HG03378 (cell line): ENCODE data around the gene CACNG1.
"Not testable (repeated sequence)": the region's sequence is repeated elsewhere in the genome, so short reads cannot be mapped to it uniquely, and the experiment has no call there.

Experiments
- ATAC-seq: cut with Tn5 transposase; IDR thresholded peaks from one replicate; pipeline ENCODE4 v1.9.1; 2021; ENCODE audit warnings: mild to moderate bottlenecking, moderate library complexity; ENCODE audit not compliant: unreplicated experiment

CACNG1 gene

DNA sequence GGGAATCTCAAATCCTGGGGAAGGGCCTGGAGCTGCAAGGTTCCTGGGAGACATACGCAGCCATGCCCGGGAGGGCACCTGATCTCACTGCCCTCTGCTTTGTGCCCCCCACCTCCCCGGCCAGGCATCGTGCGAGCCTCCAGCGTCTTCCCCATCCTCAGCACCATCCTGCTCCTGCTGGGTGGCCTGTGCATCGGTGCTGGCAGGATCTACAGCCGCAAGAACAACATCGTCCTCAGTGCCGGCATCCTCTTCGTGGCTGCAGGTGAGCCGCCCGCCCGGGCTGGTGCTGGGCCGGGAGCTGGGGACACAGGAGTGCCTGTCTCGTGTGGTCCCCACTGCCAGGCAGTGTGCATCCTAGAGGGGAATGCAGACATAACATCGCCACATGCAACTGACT, 19.6 kb upstream of the CACNG1 start:
- ATAC-seq: no peak

DNA sequence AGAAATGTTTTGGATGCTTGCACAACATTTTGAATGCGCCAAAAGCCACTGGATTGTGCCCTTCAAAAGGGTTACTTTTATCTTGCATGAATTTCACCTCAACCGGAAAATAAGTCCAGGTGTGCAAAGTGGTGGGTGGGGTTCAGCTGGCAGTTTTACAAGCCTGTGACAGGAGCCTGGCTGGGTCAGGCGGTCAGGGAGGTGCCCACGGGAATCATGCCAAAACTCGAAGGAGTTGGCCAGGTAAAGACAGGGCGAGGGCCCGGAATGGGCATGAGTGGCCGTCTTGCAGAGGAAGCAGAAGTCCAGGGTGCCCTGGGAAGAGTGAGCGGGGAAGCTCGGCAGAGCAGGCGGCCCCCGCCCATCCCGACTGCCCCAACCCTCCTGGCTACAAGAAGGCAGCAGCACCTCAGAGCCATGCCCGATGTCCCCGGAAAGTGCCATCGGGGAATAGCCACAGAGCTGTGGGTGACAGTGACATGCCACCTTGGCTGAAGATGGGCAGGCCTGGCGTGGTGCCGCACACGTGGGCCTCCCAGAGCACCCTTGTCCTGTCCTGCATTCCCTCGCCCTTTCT, 19.1 kb upstream of the CACNG1 start:
- ATAC-seq: no peak

DNA sequence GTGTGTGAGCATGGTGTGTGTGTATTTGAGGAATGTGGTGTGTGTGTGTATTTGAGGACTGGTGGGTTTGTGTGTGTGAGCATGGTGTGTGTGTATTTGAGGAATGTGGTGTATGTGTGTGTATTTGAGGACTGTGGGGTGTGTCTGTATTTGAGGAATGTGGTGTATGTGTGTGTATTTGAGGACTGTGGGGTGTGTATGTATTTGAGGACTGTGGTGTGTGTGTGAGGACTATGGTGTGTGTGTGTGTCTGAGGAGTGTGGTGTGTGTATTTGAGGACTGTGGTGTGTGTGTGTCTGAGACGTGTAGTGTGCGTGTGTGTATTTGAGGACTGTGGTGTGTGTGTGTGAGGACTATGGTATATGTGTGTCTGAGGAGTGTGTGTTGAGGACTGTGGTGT, 18.0 kb upstream of the CACNG1 start:
- ATAC-seq: no peak

DNA sequence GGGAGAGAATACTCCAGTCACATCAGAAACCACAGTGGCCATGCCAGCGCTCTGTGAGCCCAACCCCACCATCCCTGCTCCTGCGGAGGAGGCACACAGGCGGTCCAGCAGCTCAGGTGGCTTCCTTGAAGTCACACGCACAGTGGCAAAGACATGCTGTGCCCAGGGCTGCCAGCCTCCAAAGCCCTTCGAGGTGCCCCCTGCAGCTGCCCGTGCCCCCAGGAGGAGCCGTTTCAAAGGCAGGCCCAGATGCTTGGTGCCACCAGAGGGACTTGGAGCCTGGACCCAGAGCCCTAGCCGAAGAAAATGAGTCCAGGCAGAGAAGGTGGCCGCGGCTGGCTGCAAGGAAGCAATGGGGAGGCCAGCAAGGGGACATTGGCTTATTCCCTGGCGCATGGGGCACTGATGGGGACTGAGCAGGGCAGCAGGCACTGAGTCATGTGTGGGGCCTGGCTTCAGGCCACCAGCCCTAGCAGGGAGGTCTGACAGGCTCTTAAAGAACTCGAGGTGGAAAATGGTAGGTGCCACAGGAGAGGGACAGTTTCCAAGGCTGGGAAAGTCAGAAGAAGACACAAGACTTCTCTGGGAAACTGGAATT, 17.2 kb upstream of the CACNG1 start:
- no peak for ATAC-seq

DNA sequence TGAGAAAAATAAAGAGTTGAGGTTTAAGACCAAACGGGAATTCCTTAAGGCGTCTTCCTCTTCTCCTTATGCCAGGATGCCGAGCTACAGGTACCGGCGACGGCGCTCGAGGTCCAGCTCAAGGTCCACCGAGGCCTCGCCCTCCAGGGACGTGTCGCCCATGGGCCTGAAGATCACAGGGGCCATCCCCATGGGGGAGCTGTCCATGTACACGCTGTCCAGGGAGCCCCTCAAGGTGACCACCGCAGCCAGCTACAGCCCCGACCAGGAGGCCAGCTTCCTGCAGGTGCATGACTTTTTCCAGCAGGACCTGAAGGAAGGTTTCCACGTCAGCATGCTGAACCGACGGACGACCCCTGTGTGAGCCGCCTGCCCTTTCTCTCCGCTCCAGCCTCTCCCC, 13.7 kb upstream of the CACNG1 start:
- ATAC-seq: no peak

DNA sequence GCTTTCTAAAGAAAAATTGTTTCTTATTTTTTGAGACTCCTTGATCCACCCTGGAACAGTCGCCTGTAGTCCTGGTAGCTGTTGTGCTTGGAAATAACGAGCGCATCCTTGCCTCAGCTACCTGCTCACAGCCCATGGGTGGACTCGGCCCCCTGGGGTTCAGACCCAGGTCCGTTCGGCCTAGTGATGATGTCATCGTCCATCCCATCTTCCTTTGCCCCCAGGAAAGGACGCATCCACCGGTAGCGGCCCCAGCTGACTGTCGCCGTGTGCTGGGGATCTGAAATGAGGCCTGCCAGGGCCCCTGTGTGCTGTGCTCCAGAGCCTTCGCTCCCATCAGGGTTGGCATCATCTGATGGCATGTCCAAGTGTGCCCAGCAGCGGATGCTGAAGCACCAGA, 12.0 kb upstream of the CACNG1 start:
- ATAC-seq: no peak

DNA sequence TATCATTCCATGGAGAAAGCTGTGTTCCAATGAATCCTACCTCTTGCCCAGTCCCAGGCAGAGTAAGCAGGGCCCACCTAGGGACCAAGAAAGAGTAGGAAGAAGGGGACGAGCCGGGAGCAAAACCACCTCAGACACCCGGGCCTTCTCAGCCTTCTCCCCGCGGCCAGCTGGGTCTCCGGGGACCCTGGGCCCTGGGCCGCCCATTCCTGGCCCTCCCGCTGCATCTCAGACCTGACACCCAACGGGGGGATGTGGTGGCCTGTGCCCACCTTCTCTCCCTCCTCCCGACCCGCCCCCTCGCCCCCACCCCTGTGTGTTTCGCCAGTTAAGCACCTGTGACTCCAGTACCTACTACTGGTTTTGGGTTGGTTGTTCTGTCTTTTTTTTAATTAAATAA, 11.4 kb upstream of the CACNG1 start:
- no peak for ATAC-seq

DNA sequence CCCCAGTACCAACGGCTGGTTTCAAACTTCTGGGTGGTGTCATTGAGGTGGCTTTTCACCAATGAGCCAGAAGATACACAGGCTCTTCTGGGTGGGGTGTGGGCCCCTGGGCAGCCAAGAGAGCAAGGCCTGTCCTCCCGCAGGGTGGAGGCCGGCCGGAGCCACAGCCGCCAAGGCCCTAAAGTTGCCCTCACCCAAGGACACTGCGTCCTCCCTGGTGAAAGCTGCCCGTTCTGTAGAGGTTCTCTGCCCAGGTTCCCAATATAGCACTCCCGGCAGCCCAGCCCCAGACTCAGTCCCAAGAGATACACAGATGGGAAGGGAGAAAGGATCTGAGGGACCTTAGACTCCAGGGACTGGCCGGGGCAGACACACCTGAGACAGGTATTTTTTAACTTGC, 10.7 kb upstream of the CACNG1 start:
- no peak for ATAC-seq

DNA sequence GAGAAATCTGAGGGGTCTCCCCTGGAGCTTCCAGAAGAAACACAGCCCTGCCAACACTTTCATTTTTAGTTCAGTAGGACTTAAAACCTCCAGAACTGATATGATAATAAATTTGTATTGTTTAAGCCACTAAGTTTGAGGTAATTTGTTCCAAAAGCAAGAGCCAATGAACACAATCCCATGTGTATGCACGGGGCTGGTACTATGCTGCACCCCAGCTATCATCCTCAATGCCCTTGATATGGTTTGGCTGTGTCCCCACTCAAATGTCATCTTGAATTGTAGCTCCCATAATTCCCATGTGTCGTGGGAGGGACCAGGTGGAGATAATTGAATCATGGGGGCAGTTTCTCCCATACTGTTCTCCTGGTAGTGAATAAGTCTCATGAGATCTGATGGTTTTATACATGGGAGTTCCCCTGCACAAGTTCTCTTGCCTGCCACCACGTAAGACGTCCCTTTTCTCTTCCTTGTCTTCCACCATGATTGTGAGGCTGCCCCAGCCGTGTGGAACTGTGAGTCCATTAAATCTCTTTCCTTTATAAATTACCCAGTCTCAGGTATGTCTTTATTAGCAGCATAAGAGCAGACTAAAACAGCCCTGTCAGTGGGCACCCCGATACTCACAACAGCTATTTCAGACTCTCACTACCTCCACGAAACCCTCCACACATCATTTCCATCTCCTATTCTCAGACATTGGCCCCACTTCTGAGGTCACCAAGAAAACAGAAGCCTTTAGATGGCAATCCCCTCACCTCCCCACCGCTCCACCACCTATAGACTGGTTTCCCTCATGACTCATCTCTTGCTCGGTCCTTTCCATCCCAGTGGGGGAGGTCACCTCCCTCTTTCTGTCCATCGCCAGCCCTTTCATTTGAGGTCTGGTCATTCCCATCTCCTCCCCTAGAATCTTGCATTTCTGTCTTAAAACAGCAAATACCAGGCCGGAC, 8.9 kb upstream of the CACNG1 start:
- ATAC-seq: peak; percentile 68

DNA sequence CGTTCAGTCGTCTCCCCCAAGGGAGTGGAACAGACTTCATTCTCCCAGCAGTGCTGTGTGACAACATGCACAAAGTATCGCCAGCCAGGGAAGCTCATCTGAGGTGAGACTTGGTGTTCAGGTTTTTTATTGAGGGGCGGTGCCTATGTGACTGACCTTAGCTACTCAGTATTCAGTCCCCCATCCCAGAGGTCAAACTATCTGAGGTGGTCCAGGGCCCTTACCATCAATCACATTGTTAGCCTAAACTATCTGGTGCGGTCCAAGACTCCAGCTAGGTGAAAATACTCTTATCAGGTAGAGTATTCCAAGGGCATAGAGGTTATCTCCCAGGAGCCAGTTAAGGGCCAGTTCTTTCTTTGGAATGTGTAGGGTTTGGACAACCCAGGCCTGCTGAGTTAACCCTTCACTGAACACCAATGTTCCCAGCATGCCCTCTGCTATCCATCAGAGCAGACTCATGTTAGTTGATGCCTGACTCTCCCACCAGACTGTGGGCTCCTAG, 5.4 kb upstream of the CACNG1 start:
- ATAC-seq: no peak

DNA sequence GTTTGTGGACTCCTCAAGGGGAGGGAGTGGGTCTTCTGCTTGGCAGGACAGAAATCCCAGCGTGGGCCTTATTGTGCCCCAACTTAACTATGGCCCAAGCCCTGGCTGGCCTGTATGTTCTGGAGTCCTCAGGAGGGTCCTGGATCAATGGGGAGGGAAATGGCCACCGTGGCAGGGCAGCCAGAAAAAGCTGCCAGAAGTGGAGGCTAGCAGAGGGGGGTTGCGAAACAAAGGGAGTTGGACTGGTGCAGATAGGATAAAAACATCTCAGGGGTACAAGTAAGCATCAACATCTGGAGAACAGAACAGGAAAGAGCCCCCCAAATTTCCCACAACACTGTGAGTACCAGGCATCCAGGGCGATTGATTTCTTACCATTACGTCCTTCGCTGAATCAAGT, 3.7 kb upstream of the CACNG1 start:
- no peak for ATAC-seq

DNA sequence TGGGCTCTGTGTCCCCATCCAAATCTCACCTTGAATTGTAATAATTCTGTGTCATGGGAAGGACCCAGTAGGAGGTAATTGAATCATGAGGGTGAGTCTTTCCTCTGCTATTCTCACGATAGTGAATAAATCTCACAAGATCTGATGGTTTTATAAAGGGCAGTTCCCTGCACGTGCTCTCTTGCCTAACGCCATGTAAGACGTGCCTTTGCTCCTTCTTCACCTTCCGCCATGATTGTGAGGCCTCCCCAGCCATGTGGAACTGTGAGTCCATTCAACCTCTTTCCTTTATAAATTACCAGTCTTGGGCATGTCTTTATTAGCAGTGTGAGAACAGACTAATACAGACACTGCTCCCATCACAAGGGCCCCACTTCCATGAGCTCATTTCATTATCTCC, 3.2 kb upstream of the CACNG1 start:
- ATAC-seq: not testable (repeated sequence)

DNA sequence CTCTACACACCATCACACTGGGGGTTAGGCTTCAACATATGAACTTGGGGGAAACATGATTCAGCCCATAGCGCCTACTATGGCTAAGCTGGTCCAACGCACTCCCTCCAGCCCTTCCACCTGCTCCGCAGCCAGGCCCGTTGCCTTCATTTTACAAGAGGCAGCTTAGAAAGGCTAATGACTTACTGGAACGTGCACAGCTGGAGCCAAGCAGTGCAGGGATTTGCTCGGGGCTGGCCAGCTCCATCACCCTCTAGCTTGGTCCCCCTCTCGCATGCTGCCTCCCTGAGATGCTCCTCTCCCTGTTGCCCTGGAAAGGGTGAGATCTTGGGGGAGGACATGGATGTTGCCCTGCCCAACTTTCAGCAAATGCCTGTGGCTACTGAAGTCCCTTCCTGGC, 2.8 kb upstream of the CACNG1 start:
- ATAC-seq: no peak

DNA sequence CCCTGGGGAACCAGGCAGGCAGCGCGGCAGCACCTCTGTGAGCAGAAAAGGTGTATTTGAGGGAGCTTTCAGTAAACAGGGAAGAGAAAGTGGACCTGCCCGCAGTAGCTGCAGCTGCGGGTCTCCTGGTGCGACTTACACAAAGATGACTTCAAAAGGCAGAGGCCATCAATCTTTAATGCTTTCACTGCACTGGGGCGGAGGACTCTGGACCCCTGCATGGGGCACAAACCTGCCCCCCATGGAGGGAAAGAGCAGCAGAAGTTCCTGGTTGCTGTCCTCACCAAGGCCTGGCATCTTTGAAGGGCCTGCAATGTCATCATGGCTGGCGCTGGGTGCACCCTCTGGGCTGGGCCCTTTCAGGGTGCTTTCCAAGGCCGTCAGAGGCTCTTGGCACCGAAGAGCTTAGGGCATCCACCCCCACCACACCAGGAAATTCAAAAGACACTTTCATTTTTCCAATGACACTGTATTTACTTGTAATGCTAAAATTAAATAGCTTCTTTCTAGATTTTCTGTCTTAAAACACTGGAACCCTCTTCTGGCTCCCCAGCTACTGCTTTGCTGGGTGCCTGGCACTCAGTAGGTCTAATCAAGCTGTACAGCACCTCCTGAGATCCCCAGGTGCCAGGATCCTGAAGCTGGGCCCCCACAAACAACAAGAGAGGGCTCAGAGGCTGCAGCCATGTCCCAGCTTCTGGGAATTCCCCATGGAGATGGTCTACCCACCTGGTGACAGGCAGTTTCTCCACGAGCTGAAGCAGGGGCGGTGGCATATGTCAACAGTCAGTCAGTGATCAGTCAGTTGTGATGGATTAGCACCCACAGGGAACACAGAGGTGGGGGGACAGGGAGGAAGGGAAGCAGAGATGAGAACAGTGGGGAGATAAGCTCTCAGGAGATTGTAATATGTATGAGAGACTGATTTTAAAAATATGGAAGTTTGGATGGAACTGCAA, 2.1 kb upstream of the CACNG1 start:
- no peak for ATAC-seq

DNA sequence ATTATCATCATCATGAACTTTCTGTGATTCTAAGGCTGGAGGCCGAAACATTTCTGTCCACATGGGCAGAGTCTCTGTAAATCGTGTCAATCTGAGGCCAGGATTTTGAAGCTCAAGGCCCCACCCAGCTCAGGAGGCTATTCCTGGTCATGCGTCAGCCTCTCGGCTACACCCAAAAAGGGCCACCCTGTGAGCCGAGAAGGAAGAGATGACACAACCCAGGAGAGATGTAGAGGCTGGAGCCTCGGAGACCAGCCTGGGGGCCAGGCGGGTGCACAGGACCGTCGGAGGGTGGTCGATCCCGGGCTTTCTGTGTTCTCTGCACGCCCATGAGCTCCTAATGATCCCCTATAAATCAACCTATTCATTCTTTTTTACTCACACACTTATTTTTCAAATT, 1.1 kb upstream of the CACNG1 start:
- ATAC-seq: no peak

DNA sequence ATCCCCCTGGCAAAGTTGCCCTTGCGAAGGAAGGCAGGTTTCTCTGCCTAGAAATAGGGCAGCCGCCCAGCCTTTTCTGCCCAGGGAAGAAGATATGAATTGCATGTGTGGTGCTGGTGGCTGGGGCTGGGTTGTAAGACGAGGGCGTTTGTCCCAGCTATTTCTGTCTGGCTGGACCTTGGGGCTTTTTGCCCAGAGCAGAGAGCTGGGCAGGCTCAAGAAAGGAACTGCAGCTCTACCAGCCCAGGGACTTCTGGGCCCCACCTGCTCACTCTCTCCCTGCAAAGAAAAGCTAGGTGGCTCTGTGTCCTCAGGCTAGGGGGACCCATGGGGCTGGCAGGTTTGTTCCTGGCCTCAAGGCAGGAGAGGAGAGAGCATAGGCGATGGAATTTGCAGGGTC, 586 bp downstream of the CACNG1 start:
- no peak for ATAC-seq

DNA sequence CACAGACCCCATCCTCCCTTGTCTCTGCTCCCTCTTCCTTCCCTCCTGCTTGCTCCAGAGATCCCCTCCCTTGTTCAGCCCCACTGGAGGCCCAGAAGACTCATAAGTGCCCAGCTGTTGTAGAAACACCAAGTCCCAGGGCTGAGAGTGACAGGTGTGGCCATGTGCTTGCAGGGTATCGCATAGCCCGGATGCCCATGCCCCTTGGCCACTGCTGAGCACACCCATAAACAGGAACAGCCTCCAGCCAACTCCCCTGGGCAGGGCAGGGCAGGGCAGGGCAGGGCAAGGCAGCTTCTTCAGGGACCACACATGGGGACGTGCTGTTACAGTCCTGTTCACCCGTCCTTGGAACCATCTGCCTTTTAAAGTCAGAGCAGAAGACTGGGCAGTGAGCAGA, 2.0 kb downstream of the CACNG1 start:
- no peak for ATAC-seq

DNA sequence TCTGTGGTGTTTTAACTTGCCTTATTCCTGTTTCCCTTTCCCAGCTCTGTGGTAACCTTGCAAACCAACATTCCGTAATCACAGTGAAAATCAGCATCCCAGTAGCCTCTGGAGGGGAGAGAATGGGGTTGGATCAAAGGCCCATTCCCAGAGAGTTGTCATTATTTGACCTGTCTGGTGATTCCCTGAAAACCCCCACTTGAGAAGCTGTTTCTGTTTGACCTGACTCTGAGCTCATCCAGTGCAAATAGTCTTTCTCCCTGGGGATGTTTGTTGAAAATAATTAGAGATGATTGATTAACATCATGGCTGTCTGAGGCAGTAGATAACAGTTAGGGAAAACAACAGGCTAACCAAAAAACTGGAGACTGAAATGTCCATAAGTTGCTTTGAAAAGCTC, 3.0 kb downstream of the CACNG1 start:
- no peak for ATAC-seq

DNA sequence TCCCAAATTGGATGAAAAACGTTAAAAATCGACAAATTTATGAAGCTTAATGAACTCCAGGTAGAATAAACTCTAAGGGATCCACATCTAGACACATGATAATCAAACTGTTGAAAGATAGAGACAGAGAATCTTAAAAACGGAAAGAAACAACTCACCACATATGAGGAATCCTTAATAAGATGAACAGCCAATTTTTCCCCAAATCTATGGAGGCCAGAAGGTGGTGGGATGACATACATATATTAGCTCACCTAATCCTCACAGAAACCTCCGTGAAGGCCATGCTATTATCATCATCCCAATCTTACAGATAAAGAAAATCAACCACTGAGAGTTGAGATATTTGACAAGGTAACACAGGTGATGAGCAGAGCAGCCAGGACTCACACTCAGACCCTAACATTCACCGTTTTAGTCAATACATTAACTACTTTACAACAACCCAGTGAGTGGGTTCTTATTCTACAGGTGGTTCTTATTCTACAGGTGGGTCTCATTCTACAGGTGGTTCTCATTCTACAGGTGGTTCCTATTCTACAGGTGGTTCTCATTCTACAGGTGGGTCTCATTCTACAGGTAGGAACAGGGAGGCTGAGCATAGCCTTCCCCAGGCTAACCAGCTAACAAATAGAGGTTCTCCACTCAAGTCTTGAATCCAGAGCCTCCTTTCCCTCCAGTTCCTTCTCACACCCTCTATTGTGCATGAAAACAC, 4.8 kb downstream of the CACNG1 start:
- no peak for ATAC-seq

DNA sequence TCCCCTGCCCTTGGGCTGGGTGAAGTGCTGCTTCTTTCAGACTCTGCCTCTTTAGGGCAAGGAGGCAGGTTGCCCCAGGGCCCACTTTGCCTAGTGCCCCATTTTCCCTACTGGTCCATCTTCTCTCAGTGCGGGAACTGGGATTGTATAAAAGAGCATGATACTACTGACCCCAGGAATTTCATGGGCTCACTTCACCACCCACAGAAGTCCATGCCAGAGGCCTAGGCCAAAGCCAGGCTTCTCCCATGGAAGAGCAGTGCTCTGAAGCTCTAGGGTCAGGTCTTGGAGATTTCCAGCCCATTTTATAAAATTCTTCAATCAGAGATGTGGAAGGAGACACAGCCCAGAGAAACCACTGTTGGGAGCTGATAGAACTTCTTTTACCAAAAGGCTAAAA, 5.7 kb downstream of the CACNG1 start:
- ATAC-seq: no peak
